K562 (cell line): ENCODE data around the gene LSP1.

ENCODE experiments used
- NEUROD1 ChIP-seq: fragments of 150-350 bp; IDR thresholded peaks from 2 replicates; pipeline ENCODE4 v1.6.1; 2014; ENCODE audit warnings: borderline replicate concordance, low read length, low read depth; ENCODE audit not compliant: partially characterized antibody
- SPI1 ChIP-seq: IDR thresholded peaks from 2 replicates; pipeline ENCODE4 v1.6.1; 2011; ENCODE audit warnings: low read depth, low read length, control low read depth, borderline replicate concordance
- ZNF311 ChIP-seq: fragments of 250-450 bp; sonication (Bioruptor Pico); IDR thresholded peaks from 2 replicates; pipeline ENCODE4 v1.4.0; 2020; ENCODE audit warnings: mild to moderate bottlenecking, moderate library complexity
- TF ChIP-seq, protein P1 (sequence below): fragments of 250-450 bp; sonication (Bioruptor Pico); IDR thresholded peaks from 2 replicates; pipeline ENCODE4 v1.5.0; 2021

DNA sequence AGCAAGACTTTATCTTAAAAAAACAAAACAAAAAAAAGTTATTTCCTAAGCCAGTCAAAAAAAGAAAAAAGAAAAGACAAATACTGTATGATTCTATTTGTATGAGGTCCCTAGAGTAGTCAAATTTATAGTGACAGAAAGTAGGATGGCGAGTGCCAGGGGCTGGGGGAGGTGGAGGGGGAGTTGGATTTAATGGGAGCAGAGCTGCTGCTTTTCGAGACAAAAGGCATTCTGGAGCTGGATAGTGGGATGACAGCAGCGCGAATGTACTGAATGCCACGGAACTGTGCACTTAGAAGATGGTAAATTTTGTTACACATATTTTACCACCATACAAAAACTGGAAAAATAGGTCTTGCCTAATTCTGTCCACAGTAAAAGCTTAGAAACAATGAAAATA, 35.9 kb upstream of the LSP1 start:
- TF ChIP-seq, protein P1, sequence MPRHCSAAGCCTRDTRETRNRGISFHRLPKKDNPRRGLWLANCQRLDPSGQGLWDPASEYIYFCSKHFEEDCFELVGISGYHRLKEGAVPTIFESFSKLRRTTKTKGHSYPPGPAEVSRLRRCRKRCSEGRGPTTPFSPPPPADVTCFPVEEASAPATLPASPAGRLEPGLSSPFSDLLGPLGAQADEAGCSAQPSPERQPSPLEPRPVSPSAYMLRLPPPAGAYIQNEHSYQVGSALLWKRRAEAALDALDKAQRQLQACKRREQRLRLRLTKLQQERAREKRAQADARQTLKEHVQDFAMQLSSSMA (CRISPR knock-in tag) = no peak
- TF ChIP-seq NEUROD1 = no peak
- TF ChIP-seq SPI1 = no peak
- TF ChIP-seq ZNF311 (CRISPR knock-in tag) = no peak
